LNCAP (cell line): ENCODE data around the gene SRRT.

Source experiments
- CTCF ChIP-seq: fragments of 450-650 bp; IDR thresholded peaks from 2 replicates; pipeline ENCODE4 v1.5.1; 2017; ENCODE audit warnings: mild to moderate bottlenecking

The SRRT gene

GRCh38 chr7:100867040-100867775 lies 7.7 kb upstream of the SRRT start, which contains the start of gene TRIP6:
TRIP6 (plus strand) TSS chr7:100867387; CDS start chr7:100867498, 111 bp downstream.
- no peak for TF ChIP-seq CTCF

- TF ChIP-seq CTCF, result no peak
Measured at GRCh38 chr7:100867776-100868485, 7.0 kb upstream of the SRRT start.

- no peak for TF ChIP-seq CTCF
Measured at GRCh38 chr7:100873599-100874299, 1.2 kb upstream of the SRRT start.

GRCh38 chr7:100874300-100874576 lies 665 bp upstream of the SRRT start:
- TF ChIP-seq CTCF, result no peak

- no peak for TF ChIP-seq CTCF
Measured at GRCh38 chr7:100875356-100875751, 451 bp downstream of the SRRT start.

- TF ChIP-seq CTCF, result no peak
Measured at GRCh38 chr7:100878013-100878412, 3.1 kb downstream of the SRRT start.

GRCh38 chr7:100878685-100879084 lies 3.8 kb downstream of the SRRT start:
- no peak for TF ChIP-seq CTCF
